Heart right ventricle (tissue), 16 donors: ENCODE data around the gene GFRA3. TPM values are rescaled to one million over a fixed set of nuclear protein-coding genes. Genes with fewer than 3 reads are reported as not detected.

Source experiments
- ATAC-seq, 8 donors: fragments of 200-7000 bp; cut with Tn5 transposase; one replicate each; pipeline ENCODE4 v1.9.1; 2020; ENCODE audit warnings: mild to moderate bottlenecking in 8 of 8, moderate library complexity in 8 of 8, moderate number of reproducible peaks in 1 of 8
- DNase-seq, 2 donors: peaks; one replicate each; pipeline ENCODE4 v3.0.0-alpha.2; 2020
- H3K27ac ChIP-seq, 10 donors: fragments of 200-600 bp; sonication (generic) in 2 of 10; one replicate each; pipeline versions ENCODE4 v1.5.0 to v1.8.0; 2020 to 2022; ENCODE audit warnings: mild to moderate bottlenecking in 3 of 10
- H3K27me3 ChIP-seq, 7 donors: fragments of 200-600 bp; one replicate each; pipeline ENCODE4 v1.8.0; 2021 to 2022; ENCODE audit warnings: mild to moderate bottlenecking in 2 of 7
- H3K36me3 ChIP-seq, 9 donors: fragments of 200-600 bp; sonication (generic) in 1 of 9; one replicate each; pipeline versions ENCODE4 v1.5.0 to v1.8.0; 2020 to 2022; ENCODE audit warnings: mild to moderate bottlenecking in 2 of 9
- H3K4me1 ChIP-seq, 9 donors: fragments of 200-600 bp; sonication (generic) in 1 of 9; one replicate each; pipeline versions ENCODE4 v1.5.0 to v1.8.0; 2020 to 2022; ENCODE audit warnings: mild to moderate bottlenecking in 4 of 9
- H3K4me3 ChIP-seq, 10 donors: fragments of 200-600 bp; sonication (generic) in 2 of 10; one replicate each; pipeline versions ENCODE4 v1.5.0 to v1.8.0; 2020 to 2022; ENCODE audit warnings: mild to moderate bottlenecking in 7 of 10, moderate library complexity in 2 of 10
- H3K9me3 ChIP-seq, 11 donors: fragments of 200-600 bp in 10 of 11; sonication (generic) in 2 of 11; one replicate each; pipeline versions ENCODE4 v1.5.0 to v1.8.0; 2013 to 2022; ENCODE audit warnings: mild to moderate bottlenecking in 2 of 11, control low read depth in 1 of 11, moderate library complexity in 1 of 11
- WGBS, 2 donors: extraction: QIAGEN DNeasy Blood & Tissue Kit; methylation state at CpG; one replicate each; pipeline ENCODE4 v1.1.7; 2013; ENCODE audit warnings: inconsistent platforms in 1 of 2; 5-methylcytosine and 5-hydroxymethylcytosine counted together
- intact Hi-C, 10 donors: fragments of 100-400 bp; cut with DNase I; formaldehyde crosslinking; loops; one replicate each; pipeline versions ENCODE4 v1.11.1 to v1.14.2; 2022
- polyA plus RNA-seq, 2 donors: library from polyadenylated mRNA; stranded (reverse); fragments of 200-250 nt; gene quantifications; one replicate each; pipeline ENCODE4 v1.2.3, GENCODE V29; 2013
- total RNA-seq, 10 donors: library from RNA; stranded (reverse); fragmentation: NEBNext Ultra II Directional in 3 of 10; extraction: Animal tissue kit (Norgen Biotek cat#: 25700) in 3 of 10; gene quantifications; one replicate each; pipeline versions ENCODE4 v1.2.1 to v1.2.4, GENCODE V29; 2021 to 2023
- TF ChIP-seq, protein P1 (sequence below), 9 donors: fragments of 200-600 bp; sonication (generic) in 2 of 9; IDR thresholded peaks; one replicate each; pipeline versions ENCODE4 v1.5.0 to v1.8.0; 2021 to 2022; ENCODE audit warnings: antibody characterized with exemption in 9 of 9, mild to moderate bottlenecking in 5 of 9, moderate library complexity in 1 of 9
- donor health status: Arrhythmogenic right ventricular cardiomyopathy.
- donor health status: ischemic (EF 13 %, LVEDD 7.1; RV severe dilation, severe dysfunction).
- donor health status: healthy with polysubstance abuse.
- donor health status: DM: no; HTN: yes; CAD: no.
- donor health status: DM: no; HTN: no; CAD: no.
- donor health status: ischemic (EF 25% LVEDD 6.9; RV normal size, moderate dysfunction).
- donor health status: ischemic (EF 25% LVEDD 5.7; RV mildly dilated, moderate dysfunction).
- donor health status: healthy.
- donor health status: DM: yes; HTN: yes; CAD: no.
- donor health status: Ischemic cardiomyopathy.
- donor health status: ischemic (EF 35%, LVEDD 5.7; RV mildly dilated, moderate dysfunction).
- donor health status: nonischemic (EF 11% LVEDD 7.7; RV severe dilation, severe dysfunction).
- donor health status: DM: yes; HTN: yes; CAD: no.
- donor health status: PGD.
- donor health status: ischemic (EF 29% LVEDD 5.4; RV normal size, mild dysfunction).
- donor health status: nonischemic (EF 23%, LVEDD 6.1; RV moderate dilation, normal function).

Gene GFRA3
- total and polyA plus RNA-seq, 12 donors: 0.15 to 1.7 (median 0.87) TPM; not detected in 1

DNA sequence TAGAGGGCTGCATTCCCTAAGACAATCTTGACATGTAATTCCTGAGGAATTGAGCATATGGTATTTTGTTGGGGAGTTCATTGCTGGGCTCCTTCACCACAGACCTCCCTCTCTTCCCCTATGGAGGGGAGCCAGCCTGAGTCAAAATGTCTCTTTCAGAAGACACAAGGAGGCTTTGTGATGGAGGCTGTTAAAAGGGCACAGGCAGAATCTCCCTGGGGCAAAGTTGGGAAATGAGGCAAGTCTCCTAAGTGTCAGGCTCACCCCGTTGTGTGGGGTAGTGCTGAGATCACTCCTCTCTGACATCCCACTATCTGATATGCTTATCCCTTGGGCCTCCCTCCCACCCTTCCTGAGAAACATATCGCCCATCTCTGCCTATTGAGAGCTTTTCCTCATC is 30.6 kb downstream of the GFRA3 start:
- intact Hi-C loops: loop anchor here in 1 of 10 donors (5.0 kb wide), 1 partner anchor 34 kb away; no protein-coding TSS in a partner anchor
- peak in 1 of 8 donors; percentile 23 for ATAC-seq
- H3K4me3 ChIP-seq: no peak overlapping the region
- TF ChIP-seq, protein P1, sequence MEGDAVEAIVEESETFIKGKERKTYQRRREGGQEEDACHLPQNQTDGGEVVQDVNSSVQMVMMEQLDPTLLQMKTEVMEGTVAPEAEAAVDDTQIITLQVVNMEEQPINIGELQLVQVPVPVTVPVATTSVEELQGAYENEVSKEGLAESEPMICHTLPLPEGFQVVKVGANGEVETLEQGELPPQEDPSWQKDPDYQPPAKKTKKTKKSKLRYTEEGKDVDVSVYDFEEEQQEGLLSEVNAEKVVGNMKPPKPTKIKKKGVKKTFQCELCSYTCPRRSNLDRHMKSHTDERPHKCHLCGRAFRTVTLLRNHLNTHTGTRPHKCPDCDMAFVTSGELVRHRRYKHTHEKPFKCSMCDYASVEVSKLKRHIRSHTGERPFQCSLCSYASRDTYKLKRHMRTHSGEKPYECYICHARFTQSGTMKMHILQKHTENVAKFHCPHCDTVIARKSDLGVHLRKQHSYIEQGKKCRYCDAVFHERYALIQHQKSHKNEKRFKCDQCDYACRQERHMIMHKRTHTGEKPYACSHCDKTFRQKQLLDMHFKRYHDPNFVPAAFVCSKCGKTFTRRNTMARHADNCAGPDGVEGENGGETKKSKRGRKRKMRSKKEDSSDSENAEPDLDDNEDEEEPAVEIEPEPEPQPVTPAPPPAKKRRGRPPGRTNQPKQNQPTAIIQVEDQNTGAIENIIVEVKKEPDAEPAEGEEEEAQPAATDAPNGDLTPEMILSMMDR (IDR thresholded peaks at IDR 0.05): no peak
- H3K4me1 ChIP-seq: peaks cover 4 to 13% (median 13%) of the 10 kb centered on the region in 9 donors
- H3K9me3 ChIP-seq: no peaks in the 10 kb centered on the region
- no peaks in the 10 kb centered on the region for H3K36me3 ChIP-seq
- peaks cover 0 to 37% (median 1%) of the 10 kb centered on the region in 7 donors for H3K27me3 ChIP-seq
- H3K27ac ChIP-seq: no peak overlapping the region
- WGBS, 2 donors: 51 to 52% methylated on average over 2 of the region's 2 CpGs
- DNase-seq: no peak

DNA sequence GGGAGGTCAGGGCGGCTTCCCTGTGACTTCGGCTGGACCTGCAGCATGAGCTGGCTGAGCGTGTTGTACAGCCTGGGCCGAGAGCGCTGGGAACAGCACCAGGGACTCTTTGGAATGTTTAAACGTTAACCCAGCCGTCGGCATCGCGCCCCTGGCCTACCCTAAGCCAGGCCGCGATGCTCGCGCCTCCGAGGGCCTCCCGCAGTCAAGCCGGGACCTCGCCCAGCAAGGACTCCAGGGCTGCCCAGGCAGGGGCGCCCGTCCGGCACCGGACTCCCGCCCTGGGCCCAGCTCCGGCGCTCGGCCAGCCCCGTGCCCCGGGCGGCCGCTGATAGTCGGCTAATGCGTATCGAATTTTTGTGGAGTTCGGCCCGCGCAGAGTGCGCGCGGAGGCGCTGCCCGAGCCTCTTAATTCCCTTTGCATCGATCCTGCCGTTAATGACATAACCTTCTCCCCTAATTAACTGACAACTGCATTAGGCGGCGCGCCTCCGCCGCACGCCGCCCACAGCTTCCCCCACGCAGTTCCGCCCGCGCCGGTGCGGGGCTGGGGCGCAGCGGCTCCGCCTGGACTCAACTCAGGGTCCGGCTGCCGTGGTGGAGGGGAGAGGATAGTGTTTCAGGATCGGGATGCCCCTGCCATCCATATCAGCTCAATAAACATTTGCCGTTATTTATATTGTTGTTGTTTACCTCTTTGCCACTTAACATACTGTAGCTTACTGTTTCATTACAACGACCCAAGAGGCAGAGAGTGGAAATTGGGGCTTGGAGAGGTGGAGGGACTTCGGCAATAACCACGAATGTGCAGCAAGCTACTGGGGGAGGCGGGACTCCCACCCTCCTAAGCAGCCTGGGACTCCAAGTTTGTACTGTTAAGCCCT is 32.5 kb downstream of the GFRA3 start:
- no peaks in the 10 kb centered on the region for H3K36me3 ChIP-seq
- TF ChIP-seq, protein P1 (IDR thresholded peaks at IDR 0.05): peak in 2 of 9 donors; percentile 6 to 7
- intact Hi-C loops: loop anchor here in 1 of 10 donors (5.0 kb wide), 1 partner anchor 35 kb away; no protein-coding TSS in a partner anchor
- peak; percentile 71 to 89 (median 84) for ATAC-seq
- whole genome bisulfite sequencing, 2 donors: 4% methylated on average over 66 to 67 of the region's 67 CpGs
- DNase-seq: peak; percentile 10 to 37
- H3K27ac ChIP-seq: peak overlapping the region in 7 of 10 donors; percentile 2 to 49 (median 35)
- peak overlapping the region; percentile 30 to 73 (median 54) for H3K4me3 ChIP-seq
- H3K4me1 ChIP-seq: peaks cover 4 to 13% (median 13%) of the 10 kb centered on the region in 9 donors
- peaks cover 0 to 37% (median 3%) of the 10 kb centered on the region in 7 donors for H3K27me3 ChIP-seq
- H3K9me3 ChIP-seq: no peaks in the 10 kb centered on the region

DNA sequence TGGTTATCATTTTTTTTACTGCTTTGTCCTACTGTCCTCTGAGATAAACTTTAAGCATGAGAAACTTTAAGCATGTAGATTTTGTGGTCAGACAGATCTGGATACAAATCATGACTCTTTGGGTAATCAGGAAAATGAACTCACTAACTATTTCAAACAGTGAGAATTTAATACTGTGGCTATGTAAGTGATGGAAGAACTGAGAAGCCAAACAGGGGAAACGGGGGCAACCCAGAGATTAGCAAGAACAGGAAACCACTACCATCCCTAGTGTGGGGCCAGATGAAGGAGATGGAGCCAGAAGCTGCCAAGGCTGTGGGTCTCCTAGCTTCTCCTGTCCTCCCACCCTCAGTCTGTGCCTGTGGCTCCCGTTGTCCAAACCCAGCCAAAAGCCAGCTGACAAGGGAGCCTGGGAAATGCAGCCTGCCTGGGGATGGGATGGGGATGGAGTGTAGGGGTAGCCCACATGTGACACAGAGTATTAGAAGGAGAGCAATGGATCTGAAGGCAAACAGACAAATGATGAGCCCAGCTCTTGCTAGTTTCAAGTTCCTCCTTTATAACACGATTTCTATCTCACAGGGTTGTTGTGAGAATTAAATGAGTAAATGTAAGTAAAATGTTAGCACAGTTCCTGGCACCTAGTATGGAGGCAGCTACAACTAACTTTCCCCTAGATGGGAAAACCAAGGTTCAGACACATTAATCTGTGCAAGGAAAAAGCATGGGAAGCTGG is 33.6 kb downstream of the GFRA3 start:
- no peaks in the 10 kb centered on the region for H3K36me3 ChIP-seq
- peaks cover 0 to 37% (median 3%) of the 10 kb centered on the region in 7 donors for H3K27me3 ChIP-seq
- no peak overlapping the region for H3K4me3 ChIP-seq
- intact Hi-C loops: loop anchor here in 1 of 10 donors (5.0 kb wide), 1 partner anchor 36 kb away; no protein-coding TSS in a partner anchor
- H3K4me1 ChIP-seq: peaks cover 4 to 13% (median 13%) of the 10 kb centered on the region in 9 donors
- no peaks in the 10 kb centered on the region for H3K9me3 ChIP-seq
- H3K27ac ChIP-seq: no peak overlapping the region
- TF ChIP-seq, protein P1 (IDR thresholded peaks at IDR 0.05): no peak
- WGBS, 2 donors: 72 to 76% methylated on average over 3 of the region's 3 CpGs
- ATAC-seq (no peak), DNase-seq (no peak)

DNA sequence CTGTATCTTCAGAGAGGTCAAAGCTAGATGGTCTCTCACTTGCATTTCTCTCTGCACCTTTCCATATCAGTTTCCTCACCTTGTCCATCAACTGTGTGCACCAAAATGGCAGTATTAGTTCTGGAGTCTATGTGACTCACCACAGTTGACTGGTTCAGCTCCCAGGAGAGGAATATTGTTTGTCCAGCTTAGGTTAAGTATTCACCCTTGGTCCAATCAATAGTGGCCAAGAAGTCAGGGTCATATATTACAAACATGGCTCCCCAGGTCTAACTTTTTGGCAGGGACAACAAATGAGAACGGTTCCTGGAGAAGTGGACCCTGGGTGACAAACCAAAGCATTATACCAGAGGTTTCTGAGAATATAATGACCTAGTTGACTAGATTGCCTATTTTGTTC is 36.4 kb downstream of the GFRA3 start:
- no peaks in the 10 kb centered on the region for H3K9me3 ChIP-seq
- TF ChIP-seq, protein P1 (IDR thresholded peaks at IDR 0.05): no peak
- no peak overlapping the region for H3K27ac ChIP-seq
- peaks cover 4 to 13% (median 13%) of the 10 kb centered on the region in 9 donors for H3K4me1 ChIP-seq
- ATAC-seq (no peak), DNase-seq (no peak)
- H3K36me3 ChIP-seq: no peaks in the 10 kb centered on the region
- whole genome bisulfite sequencing, 2 donors: 92 to 93% methylated on average over 1 of the region's 1 CpG
- intact Hi-C loops: no loop called here
- no peak overlapping the region for H3K4me3 ChIP-seq
- H3K27me3 ChIP-seq: peaks cover 0 to 37% (median 3%) of the 10 kb centered on the region in 7 donors
